Smooth muscle cell of the umbilical artery (primary cell): ENCODE measurements around the gene TCF19. TPM values are rescaled to one million over a fixed set of nuclear protein-coding genes. Genes with fewer than 3 reads are reported as not detected.

Experiments used
- total RNA-seq: library from RNA; depleted of rRNA; stranded (reverse); fragments of >200 nt; gene quantifications from 2 replicates; pipeline ENCODE4 v1.2.3, GENCODE V29; 2014

Gene TCF19, protein sequence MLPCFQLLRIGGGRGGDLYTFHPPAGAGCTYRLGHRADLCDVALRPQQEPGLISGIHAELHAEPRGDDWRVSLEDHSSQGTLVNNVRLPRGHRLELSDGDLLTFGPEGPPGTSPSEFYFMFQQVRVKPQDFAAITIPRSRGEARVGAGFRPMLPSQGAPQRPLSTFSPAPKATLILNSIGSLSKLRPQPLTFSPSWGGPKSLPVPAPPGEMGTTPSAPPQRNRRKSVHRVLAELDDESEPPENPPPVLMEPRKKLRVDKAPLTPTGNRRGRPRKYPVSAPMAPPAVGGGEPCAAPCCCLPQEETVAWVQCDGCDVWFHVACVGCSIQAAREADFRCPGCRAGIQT
- total RNA-seq = 1.5 and 8.6 TPM in 2 replicates

GRCh38 chr6:31158140-31158862 lies at the start of gene TCF19:
Gene TCF19, plus strand, starts transcription at chr6:31158589. Its CDS starts 881 bp downstream, at chr6:31159470.

GRCh38 chr6:31112478-31112877 lies 45.9 kb upstream of the TCF19 start, which contains the start of gene C6orf15:
Gene C6orf15, minus strand, starts transcription at chr6:31112575. Its CDS starts 20 bp downstream, at chr6:31112555.

DNA sequence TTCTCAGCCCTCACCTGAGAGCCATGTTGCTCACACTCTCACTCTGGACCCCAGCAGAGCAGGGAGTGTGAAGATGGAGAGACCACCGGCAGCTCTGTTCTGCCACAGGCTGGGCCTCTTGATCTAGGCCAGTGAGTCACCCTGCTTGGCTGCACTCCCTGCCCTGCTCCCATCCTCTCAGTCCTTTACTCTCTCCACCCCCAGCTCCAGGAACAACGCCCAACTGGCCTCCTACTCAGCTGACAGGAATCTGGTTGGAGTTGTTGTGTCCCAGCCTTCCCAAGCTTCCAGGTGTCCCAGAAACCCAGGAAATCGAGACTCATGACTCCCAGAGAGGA lies 43.9 kb upstream of the TCF19 start, which contains the start of gene PSORS1C1:
Gene PSORS1C1 (plus strand): TSS at position 260 of the 338 bp plus-strand sequence. CDS start 14,833 bp downstream, outside the sequence.

GRCh38 chr6:31120151-31120915 lies 38.1 kb upstream of the TCF19 start, which contains the start of gene CDSN:
Gene CDSN, minus strand, starts transcription at chr6:31120446. Its CDS starts 27 bp downstream, at chr6:31120419.

DNA sequence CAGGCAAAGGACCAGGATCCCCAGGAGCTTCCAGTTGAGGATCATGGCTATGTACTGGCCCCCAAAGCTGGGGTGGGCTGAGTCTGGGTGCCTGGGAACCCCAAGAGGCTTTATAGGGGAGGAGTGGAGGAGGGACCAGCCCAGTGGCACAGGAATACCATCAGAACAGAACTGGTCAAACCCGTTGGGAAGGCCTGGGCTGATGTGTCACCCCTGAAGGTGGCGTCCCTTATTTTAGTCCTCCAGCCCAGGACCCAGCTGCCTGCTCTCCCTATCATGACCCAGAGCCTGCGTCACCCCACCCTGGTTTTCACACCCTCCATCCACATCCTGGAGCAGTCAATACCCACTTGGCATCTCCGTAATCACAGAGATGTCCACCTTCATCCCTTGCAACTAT lies 19.4 kb upstream of the TCF19 start, which contains the start of gene PSORS1C2:
Gene PSORS1C2 (minus strand): TSS at position 85 of the 400 bp plus-strand sequence. CDS start 40 bp downstream, at position 45.

GRCh38 chr6:31157513-31158139 lies 763 bp upstream of the TCF19 start, which contains the start of gene CCHCR1:
Gene CCHCR1, minus strand, starts transcription at chr6:31157802. Its CDS starts 202 bp downstream, at chr6:31157600.

GRCh38 chr6:31170600-31170881 lies 12.2 kb downstream of the TCF19 start, which contains the start of gene POU5F1:
Gene POU5F1, minus strand, starts transcription at chr6:31170682. Its CDS starts 62 bp downstream, at chr6:31170620.

Other genes with a start within 250 kb of the TCF19 start
- gene VARS2, start 244.4 kb upstream of the TCF19 start, total RNA-seq = 11.6 and 26.8 TPM in 2 replicates
- gene SFTA2, start 226.4 kb upstream of the TCF19 start, total RNA-seq = not detected in 2 replicates
- gene MUCL3, start 217.6 kb upstream of the TCF19 start, total RNA-seq = not detected in 2 replicates
- not detected in 2 replicates for gene MUC21, start 174.9 kb upstream of the TCF19 start, total RNA-seq
- not detected in 2 replicates for gene MUC22, start 148.1 kb upstream of the TCF19 start, total RNA-seq
- not detected in 2 replicates for gene C6orf15, start 46.0 kb upstream of the TCF19 start, total RNA-seq
- 0.89 and 1.6 TPM in 2 replicates for gene PSORS1C1, start 43.8 kb upstream of the TCF19 start, total RNA-seq
- gene CDSN, start 38.1 kb upstream of the TCF19 start, total RNA-seq = not detected in 2 replicates
- not detected in 2 replicates for gene PSORS1C2, start 19.5 kb upstream of the TCF19 start, total RNA-seq
- 9.9 and 11.3 TPM in 2 replicates for gene CCHCR1, start 787 bp upstream of the TCF19 start, total RNA-seq
- 0.30 and 0.51 TPM in 2 replicates for gene POU5F1, start 12.1 kb downstream of the TCF19 start, total RNA-seq
- 163 and 475 TPM in 2 replicates for gene HLA-C, start 113.5 kb downstream of the TCF19 start, total RNA-seq
- gene HLA-B, start 198.6 kb downstream of the TCF19 start, total RNA-seq = 405 and 426 TPM in 2 replicates
- gene MICA, start 245.0 kb downstream of the TCF19 start, total RNA-seq = 83.3 and 207 TPM in 2 replicates